GM12875 (cell line): Measurements from ENCODE around the gene APBB2.

Source experiments
- H3K4me3 ChIP-seq: one replicate; pipeline ENCODE4 v1.5.1; 2011; ENCODE audit warnings: low read depth, low read length, control low read depth
- TF ChIP-seq, protein P1 (sequence below): IDR thresholded peaks from 2 replicates; pipeline ENCODE4 v1.5.1; 2011; ENCODE audit warnings: low read depth, mild to moderate bottlenecking, control low read depth, inconsistent platforms, low read length, moderate library complexity, borderline replicate concordance; ENCODE audit not compliant: insufficient read depth

Gene APBB2

DNA sequence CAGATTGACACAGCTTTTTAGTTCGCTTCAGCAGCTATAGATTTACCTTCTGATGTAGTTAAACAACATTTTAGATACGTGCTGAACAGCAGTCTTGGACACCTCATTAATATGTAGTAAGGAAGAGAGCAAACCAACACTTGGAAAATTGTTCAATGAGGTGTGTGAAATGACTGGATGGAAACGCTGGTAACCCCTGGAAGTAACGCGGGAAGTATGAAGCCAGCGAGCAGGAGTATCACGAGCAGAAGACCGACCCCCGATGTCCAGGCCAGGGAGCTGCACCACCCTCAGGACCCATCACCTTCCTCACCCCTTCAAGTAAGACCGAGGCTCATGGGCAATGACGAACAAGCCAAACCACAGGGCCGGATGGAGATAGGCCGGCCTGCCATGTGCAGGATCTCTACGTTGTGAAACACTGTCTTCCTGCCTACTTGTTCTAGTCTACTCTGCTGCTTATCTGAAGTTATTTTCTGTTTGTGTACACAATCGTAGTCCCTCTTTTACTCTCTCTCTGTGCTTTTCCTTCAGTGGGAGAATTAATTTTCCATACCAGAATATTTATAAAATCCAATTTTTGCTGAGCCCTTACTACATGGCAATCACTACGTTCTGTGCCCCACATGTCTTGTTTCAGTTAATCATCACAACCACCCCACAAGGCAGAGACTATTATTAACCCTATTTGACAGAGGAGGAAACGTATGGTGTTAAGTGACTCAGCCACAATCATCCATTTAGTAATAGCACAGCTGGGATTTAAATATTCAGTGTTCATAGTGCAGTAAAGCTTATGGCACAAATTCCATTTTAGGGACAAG is 221.7 kb downstream of the APBB2 start:
- H3K4me3 ChIP-seq = peak overlapping the region; percentile 31
- TF ChIP-seq, protein P1, sequence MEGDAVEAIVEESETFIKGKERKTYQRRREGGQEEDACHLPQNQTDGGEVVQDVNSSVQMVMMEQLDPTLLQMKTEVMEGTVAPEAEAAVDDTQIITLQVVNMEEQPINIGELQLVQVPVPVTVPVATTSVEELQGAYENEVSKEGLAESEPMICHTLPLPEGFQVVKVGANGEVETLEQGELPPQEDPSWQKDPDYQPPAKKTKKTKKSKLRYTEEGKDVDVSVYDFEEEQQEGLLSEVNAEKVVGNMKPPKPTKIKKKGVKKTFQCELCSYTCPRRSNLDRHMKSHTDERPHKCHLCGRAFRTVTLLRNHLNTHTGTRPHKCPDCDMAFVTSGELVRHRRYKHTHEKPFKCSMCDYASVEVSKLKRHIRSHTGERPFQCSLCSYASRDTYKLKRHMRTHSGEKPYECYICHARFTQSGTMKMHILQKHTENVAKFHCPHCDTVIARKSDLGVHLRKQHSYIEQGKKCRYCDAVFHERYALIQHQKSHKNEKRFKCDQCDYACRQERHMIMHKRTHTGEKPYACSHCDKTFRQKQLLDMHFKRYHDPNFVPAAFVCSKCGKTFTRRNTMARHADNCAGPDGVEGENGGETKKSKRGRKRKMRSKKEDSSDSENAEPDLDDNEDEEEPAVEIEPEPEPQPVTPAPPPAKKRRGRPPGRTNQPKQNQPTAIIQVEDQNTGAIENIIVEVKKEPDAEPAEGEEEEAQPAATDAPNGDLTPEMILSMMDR = no peak

DNA sequence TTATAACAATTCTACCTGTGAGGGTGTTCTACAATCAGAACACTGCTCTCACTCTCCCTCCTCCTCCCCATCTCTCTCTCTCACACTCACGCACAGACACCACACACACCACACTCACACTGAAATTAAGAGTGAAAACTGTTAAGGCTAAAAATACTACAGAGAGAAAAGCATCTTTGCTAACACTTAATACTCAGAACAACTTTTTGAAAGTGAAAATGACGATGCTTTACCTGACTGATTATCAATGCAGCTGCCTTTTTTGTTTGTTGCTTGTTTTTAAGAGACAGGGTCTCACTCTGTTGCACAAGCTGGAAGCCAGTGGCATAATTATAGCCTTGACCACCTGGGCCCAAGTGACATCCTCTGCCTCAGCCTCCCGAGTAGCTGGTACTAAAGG is 222.4 kb downstream of the APBB2 start:
- H3K4me3 ChIP-seq = no peak overlapping the region
- TF ChIP-seq, protein P1 = no peak

DNA sequence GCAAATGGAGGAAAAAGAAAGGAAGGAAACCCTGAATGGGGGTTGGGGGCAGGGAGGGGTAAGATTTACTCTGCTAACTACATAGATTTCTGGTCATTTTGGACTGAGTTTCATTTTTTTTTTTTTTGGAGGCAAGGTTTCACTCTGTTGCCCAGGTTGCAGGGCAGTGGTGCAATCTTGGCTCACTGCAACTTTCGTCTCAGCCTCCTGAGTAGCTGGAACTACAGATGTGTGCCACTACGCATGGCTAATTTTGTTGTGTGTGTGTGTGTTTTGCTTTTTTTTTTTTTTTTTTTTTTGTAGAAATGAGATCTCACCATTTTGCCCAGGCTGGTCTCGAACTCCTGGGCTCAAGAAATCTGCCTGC is 223.5 kb downstream of the APBB2 start:
- TF ChIP-seq, protein P1 = no peak

DNA sequence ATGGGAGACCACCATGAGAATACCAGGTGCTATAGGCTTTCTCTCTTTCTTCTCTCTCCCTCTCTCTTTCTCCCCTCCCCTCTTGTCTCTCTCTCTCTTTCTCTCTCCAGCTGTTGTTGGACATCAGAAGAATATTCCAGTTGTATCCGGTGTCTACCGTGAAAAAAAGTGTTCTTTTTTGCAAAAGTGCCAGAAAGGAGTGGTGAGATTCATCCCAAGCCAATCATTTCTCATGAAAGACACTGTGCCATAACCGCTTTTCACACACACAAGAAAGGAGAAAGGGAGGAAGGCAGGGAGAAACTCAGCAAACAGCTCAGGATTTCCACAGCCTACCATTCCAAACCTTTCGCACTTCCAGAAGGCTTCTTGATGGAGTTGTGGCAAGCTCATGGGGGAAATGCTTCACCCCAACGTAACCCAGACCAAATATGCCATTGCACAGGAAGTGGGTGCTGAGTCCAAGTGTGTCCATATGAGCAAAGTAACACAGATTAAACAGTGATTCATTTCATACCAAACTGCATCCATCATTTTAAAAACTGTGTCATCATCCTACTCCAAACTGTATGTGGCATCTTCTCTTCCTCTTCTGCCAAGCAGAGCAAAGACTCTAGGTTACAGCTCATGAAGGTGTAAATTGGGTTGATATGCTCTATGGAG is 224.0 kb downstream of the APBB2 start:
- no peak overlapping the region for H3K4me3 ChIP-seq
- TF ChIP-seq, protein P1 = no peak

More for the DNA sequence above, 223.5 kb downstream of the APBB2 start:
- H3K4me3 ChIP-seq = no peak overlapping the region

DNA sequence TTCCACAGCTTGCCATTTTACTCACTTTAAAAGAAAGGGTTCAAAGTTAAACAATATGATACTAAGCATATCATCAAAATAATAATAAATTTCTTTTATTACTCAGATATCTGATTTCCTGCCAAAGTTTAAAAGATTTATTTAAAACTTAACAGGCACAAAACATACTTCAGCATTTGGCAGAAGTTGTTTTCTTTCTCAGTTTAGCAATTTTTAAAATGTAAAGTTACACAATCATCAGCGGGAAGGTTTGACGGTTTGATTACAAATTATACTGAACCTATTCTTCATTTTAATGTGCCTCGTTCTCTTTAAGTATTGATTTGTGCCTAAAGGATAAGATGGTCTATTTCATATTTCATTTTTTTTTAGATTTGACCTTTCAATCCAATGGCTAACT is 227.2 kb downstream of the APBB2 start:
- TF ChIP-seq, protein P1 = no peak

DNA sequence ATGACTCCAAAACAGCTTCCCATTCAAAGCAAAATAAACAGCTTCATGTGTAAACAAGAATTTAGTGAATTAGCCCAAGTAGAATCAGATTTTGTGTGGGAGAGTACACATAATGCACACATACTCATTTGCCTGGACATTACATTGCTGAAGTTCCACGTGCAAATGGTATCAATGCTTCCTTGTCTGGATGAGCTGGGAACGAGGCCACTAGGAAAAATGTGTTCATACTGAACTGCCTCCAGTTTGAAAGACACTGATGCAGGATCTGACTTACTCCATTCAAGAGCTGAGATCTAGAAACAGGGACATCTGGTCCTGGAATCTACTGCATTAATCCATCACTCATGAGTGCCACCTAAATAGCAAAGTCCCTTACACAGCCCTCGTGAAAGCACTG is 228.0 kb downstream of the APBB2 start:
- TF ChIP-seq, protein P1 = no peak
- no peak overlapping the region for H3K4me3 ChIP-seq

More for the DNA sequence above, 227.2 kb downstream of the APBB2 start:
- H3K4me3 ChIP-seq = no peak overlapping the region

DNA sequence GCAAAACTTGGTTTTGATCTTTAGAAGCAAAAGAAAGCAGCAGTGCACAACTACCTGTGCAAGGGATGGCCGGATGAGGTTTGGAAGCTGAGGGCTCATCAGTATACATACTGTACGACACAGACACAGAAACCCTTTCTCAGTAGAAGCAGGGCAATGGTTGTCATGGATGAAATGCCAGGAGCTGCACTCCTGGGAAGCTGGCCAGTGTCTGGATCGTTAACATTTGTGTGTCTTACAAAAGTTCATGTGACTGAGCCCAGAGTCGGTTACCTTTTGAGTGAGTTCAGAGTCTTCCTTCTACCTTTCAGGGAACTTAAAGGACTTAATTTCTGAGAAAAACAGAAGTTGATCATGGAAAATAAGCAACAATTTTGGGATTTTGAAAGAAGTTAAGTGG is 230.3 kb downstream of the APBB2 start:
- H3K4me3 ChIP-seq = no peak overlapping the region
- TF ChIP-seq, protein P1 = no peak
